HEK293 (cell line): Measurements from ENCODE around the gene MEGF6.

Source experiments
- CTCF ChIA-PET: fragments of 350-600 bp; formaldehyde crosslinking; extraction: SDS; loops from one replicate; lab custom pipeline; 2021; ENCODE audit warnings: antibody characterized with exemption; lab: Yijun Ruan, JAX
- POLR2A ChIA-PET: fragments of 300-600 bp; formaldehyde crosslinking; extraction: SDS; loops from one replicate; lab custom pipeline; 2020; ENCODE audit warnings: antibody characterized with exemption, inconsistent platforms; lab: Yijun Ruan, JAX
- H3K27ac ChIP-seq: fragments of 200-500 bp; sonication (Bioruptor generic); 2 replicates; pipeline ENCODE4 v1.5.1; 2014; ENCODE audit warnings: low read depth, low read length, control low read depth, inconsistent platforms; ENCODE audit errors: extremely low read depth
- H3K36me3 ChIP-seq, 2 experiments: fragments of 200-500 bp in 1 of 2; sonication (Bioruptor generic) in 1 of 2; 1 replicate in 1 of 2; 2 replicates in 1 of 2; pipeline ENCODE4 v1.5.1; 2014 to 2017; ENCODE audit warnings: inconsistent platforms in 2 of 2, low read length in 2 of 2; ENCODE audit not compliant: control insufficient read depth in 2 of 2, insufficient read depth in 1 of 2
- H3K4me1 ChIP-seq: fragments of 200-500 bp; sonication (Bioruptor generic); 2 replicates; pipeline ENCODE4 v1.5.1; 2014; ENCODE audit warnings: mild to moderate bottlenecking, low read length, inconsistent platforms; ENCODE audit not compliant: control insufficient read depth, insufficient read depth
- H3K4me3 ChIP-seq: 2 replicates; pipeline ENCODE4 v1.5.1; 2011; ENCODE audit warnings: low read depth, mild to moderate bottlenecking, control low read depth, low read length, moderate library complexity
- H3K9me3 ChIP-seq: fragments of 200-500 bp; sonication (Bioruptor generic); 2 replicates; pipeline ENCODE4 v1.5.1; 2014; ENCODE audit warnings: low read depth, low read length, inconsistent platforms; ENCODE audit not compliant: control insufficient read depth, insufficient read depth
- CTCF ChIP-seq: fragments of 450-650 bp; formaldehyde crosslinking; IDR thresholded peaks from 2 replicates; pipeline ENCODE4 v1.5.1; 2016; ENCODE audit warnings: missing biosample characterization, missing genetic modification characterization
- HIC1 ChIP-seq: fragments of 450-650 bp; formaldehyde crosslinking; IDR thresholded peaks from 2 replicates; pipeline ENCODE4 v1.5.1; 2016; ENCODE audit warnings: missing biosample characterization, missing genetic modification characterization
- IKZF3 ChIP-seq: fragments of 450-650 bp; IDR thresholded peaks from 2 replicates; pipeline ENCODE4 v1.5.0; 2018; ENCODE audit warnings: missing biosample characterization, mild to moderate bottlenecking, missing genetic modification characterization, moderate library complexity
- KLF1 ChIP-seq: fragments of 450-650 bp; formaldehyde crosslinking; IDR thresholded peaks from 2 replicates; pipeline ENCODE4 v1.5.1; 2016; ENCODE audit warnings: missing biosample characterization, missing genetic modification characterization
- KLF10 ChIP-seq: fragments of 450-650 bp; IDR thresholded peaks from 2 replicates; pipeline ENCODE4 v1.5.1; 2018; ENCODE audit warnings: missing biosample characterization, mild to moderate bottlenecking, missing genetic modification characterization
- KLF8 ChIP-seq: fragments of 450-650 bp; formaldehyde crosslinking; IDR thresholded peaks from 2 replicates; pipeline ENCODE4 v1.5.1; 2016; ENCODE audit warnings: missing biosample characterization, missing genetic modification characterization
- KLF9 ChIP-seq: fragments of 450-650 bp; formaldehyde crosslinking; IDR thresholded peaks from 2 replicates; pipeline ENCODE4 v1.5.1; 2016; ENCODE audit warnings: missing biosample characterization, missing genetic modification characterization, low read depth
- MYNN ChIP-seq: fragments of 450-650 bp; formaldehyde crosslinking; IDR thresholded peaks from 2 replicates; pipeline ENCODE4 v1.5.1; 2016; ENCODE audit warnings: missing biosample characterization, missing genetic modification characterization, borderline replicate concordance
- PATZ1 ChIP-seq: fragments of 450-650 bp; formaldehyde crosslinking; IDR thresholded peaks from 2 replicates; pipeline ENCODE4 v1.5.1; 2016; ENCODE audit warnings: missing biosample characterization, missing genetic modification characterization
- SCRT1 ChIP-seq: fragments of 450-650 bp; formaldehyde crosslinking; IDR thresholded peaks from 2 replicates; pipeline ENCODE4 v1.5.1; 2016; ENCODE audit warnings: missing biosample characterization, missing genetic modification characterization, borderline replicate concordance
- SCRT2 ChIP-seq: fragments of 450-650 bp; formaldehyde crosslinking; IDR thresholded peaks from 2 replicates; pipeline ENCODE4 v1.5.1; 2016; ENCODE audit warnings: missing biosample characterization, missing genetic modification characterization
- SETDB1 ChIP-seq: IDR thresholded peaks from one replicate; pipeline ENCODE4 v1.6.1; 2017; ENCODE audit warnings: mild to moderate bottlenecking, low read length, moderate library complexity, mixed read lengths; ENCODE audit not compliant: insufficient read length
- SP3 ChIP-seq: fragments of 450-650 bp; formaldehyde crosslinking; IDR thresholded peaks from 2 replicates; pipeline ENCODE4 v1.5.1; 2016; ENCODE audit warnings: missing biosample characterization, missing genetic modification characterization
- ZBTB1 ChIP-seq: fragments of 450-650 bp; formaldehyde crosslinking; IDR thresholded peaks from 2 replicates; pipeline ENCODE4 v1.5.1; 2016; ENCODE audit warnings: missing biosample characterization, missing genetic modification characterization
- ZFP69B ChIP-seq: fragments of 450-650 bp; formaldehyde crosslinking; IDR thresholded peaks from 2 replicates; pipeline ENCODE4 v1.5.1; 2016; ENCODE audit warnings: missing biosample characterization, missing genetic modification characterization
- ZNF211 ChIP-seq: fragments of 450-650 bp; formaldehyde crosslinking; IDR thresholded peaks from 2 replicates; pipeline ENCODE4 v1.5.1; 2016; ENCODE audit warnings: low read depth, missing biosample characterization, missing genetic modification characterization
- ZNF335 ChIP-seq: fragments of 450-650 bp; formaldehyde crosslinking; conservative IDR thresholded peaks from 2 replicates; pipeline ENCODE4 v1.5.1; 2016; ENCODE audit warnings: missing biosample characterization, missing genetic modification characterization
- ZNF544 ChIP-seq: fragments of 450-650 bp; formaldehyde crosslinking; IDR thresholded peaks from 2 replicates; pipeline ENCODE4 v1.5.0; 2017; ENCODE audit warnings: missing biosample characterization, missing genetic modification characterization
- ZNF624 ChIP-seq: fragments of 450-650 bp; formaldehyde crosslinking; IDR thresholded peaks from 2 replicates; pipeline ENCODE4 v1.5.1; 2017; ENCODE audit warnings: missing biosample characterization, missing genetic modification characterization
- ZNF785 ChIP-seq: fragments of 450-650 bp; formaldehyde crosslinking; IDR thresholded peaks from 2 replicates; pipeline ENCODE4 v1.5.1; 2016; ENCODE audit warnings: missing biosample characterization, missing genetic modification characterization
- TF ChIP-seq, protein P1 (sequence below): fragments of 450-650 bp; formaldehyde crosslinking; IDR thresholded peaks from 2 replicates; pipeline ENCODE4 v1.5.1; 2016; ENCODE audit warnings: missing biosample characterization, missing genetic modification characterization

MEGF6 gene

DNA sequence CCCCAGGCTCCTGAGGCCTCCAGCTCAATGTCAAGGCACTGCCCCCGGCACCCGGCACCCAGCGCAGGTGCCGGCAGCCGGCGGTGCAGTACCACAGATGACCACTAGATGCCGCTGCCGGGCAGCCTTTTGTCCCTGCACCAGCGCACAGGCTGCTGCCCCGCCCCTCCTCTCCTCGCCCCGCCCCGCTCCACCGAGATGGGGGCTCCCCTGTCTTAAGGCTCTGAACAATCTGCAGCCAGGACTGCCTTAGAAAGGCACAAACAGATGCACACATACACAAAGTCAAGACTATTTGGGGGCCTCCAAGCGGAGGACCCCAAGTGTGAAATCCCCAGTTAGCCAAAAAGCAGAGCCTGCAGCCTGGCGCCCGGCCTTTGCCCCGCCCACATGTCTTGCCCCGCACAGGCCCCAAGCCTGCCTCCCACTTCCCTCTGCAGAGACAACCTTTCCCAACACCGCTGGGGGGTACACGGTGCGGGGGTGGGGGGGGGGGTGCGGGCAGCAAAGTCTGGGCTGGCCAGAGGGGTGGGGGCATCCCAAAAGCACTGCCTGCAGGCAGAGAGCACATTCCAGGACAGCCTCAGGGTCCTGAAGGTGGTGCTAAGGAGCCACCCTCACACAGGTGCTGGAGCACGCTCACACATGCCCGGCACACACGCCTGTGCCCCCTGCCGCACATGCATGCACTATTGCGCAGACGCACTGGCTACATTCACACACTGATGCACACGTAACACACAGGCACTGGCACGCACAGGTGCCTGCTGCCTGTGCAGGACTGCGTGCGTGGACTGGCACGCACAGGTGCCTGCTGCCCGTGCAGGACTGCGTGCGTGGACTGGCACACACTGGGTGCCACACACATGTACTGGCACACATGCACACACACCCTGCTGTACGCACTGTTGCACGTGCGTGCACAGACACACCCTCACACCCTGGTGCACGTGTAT, 119.7 kb downstream of the MEGF6 start (continued):
- TF ChIP-seq KLF10 (tag by site-specific recombination) (peak; percentile 24; the same call in 1 of the 2 replicates), PATZ1 (tag by site-specific recombination) (peak; percentile 57), KLF8 (peak; percentile 68), KLF9 (peak; percentile 89), SP3 (tag by site-specific recombination) (peak; percentile 62), ZNF335 (tag by site-specific recombination) (peak; percentile 84), KLF1 (tag by site-specific recombination) (peak; percentile 48), HIC1 (tag by site-specific recombination) (peak; percentile 85), ZNF624 (tag by site-specific recombination) (no peak), CTCF (tag by site-specific recombination) (peak; percentile 89)
- TF ChIP-seq, all 188 proteins: peak for 17

GRCh38 chr1:3490046-3490745, 121.1 kb downstream of the MEGF6 start:
- ChIA-PET CTCF (interaction anchor here (0.5 to 2.1 kb wide), 16 partner anchors 8 to 772 kb away, joined by 3 to 32 read pairs (median 6); no protein-coding TSS in a partner anchor), POLR2A (interaction anchor here (1.2 kb wide), 1 partner anchor 129 kb away, joined by 6 read pairs; no protein-coding TSS in a partner anchor)
- TF ChIP-seq ZNF211 (tag by site-specific recombination) (no peak), SCRT2 (tag by site-specific recombination) (peak; percentile 80), SCRT1 (tag by site-specific recombination) (peak; percentile 45; the same call in 1 of the 2 replicates)
- Histone ChIP-seq H3K4me3 (no peak overlapping the region), H3K9me3 (no peaks in the 10 kb centered on the region), H3K4me1 (no peaks in the 10 kb centered on the region), H3K27ac (no peak overlapping the region), H3K36me3 (no peaks in the 10 kb centered on the region)

GRCh38 chr1:3488432-3488831, 122.9 kb downstream of the MEGF6 start:
- no peak for TF ChIP-seq ZBTB1
- TF ChIP-seq IKZF3 (tag by site-specific recombination): no peak
- no peak for TF ChIP-seq MYNN (tag by site-specific recombination)
- no peak for TF ChIP-seq ZNF785 (tag by site-specific recombination)
- TF ChIP-seq ZFP69B (tag by site-specific recombination): no peak
- TF ChIP-seq SETDB1: peak; percentile 36
- TF ChIP-seq ZNF544: no peak
- TF ChIP-seq, protein P1, sequence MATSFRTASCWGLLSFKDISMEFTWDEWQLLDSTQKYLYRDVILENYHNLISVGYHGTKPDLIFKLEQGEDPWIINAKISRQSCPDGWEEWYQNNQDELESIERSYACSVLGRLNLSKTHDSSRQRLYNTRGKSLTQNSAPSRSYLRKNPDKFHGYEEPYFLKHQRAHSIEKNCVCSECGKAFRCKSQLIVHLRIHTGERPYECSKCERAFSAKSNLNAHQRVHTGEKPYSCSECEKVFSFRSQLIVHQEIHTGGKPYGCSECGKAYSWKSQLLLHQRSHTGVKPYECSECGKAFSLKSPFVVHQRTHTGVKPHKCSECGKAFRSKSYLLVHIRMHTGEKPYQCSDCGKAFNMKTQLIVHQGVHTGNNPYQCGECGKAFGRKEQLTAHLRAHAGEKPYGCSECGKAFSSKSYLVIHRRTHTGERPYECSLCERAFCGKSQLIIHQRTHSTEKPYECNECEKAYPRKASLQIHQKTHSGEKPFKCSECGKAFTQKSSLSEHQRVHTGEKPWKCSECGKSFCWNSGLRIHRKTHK (tag by site-specific recombination): no peak
- Histone ChIP-seq H3K4me1 (no peaks in the 10 kb centered on the region), H3K36me3 (no peaks in the 10 kb centered on the region), H3K9me3 (no peaks in the 10 kb centered on the region), H3K27ac (no peak overlapping the region), H3K4me3 (no peak overlapping the region)
- POLR2A ChIA-PET: no interaction called here
- CTCF ChIA-PET: interaction anchor here (0.7 to 2.3 kb wide), 3 partner anchors 35 to 133 kb away, joined by 6 to 24 read pairs (median 6); no protein-coding TSS in a partner anchor
